Neural cell (in vitro differentiated cells): ENCODE data around the gene CHD6. TPM values are rescaled to one million over a fixed set of nuclear protein-coding genes. Genes with fewer than 3 reads are reported as not detected.

Source experiments
- H2AFZ ChIP-seq: fragments of 200-600, 300-800 bp; sonication (generic), shearing (Covaris generic); 2 replicates; pipeline ENCODE4 v1.6.0; 2014; ENCODE audit warnings: low read depth, mild to moderate bottlenecking, antibody characterized with exemption, low read length, moderate library complexity
- H3F3A ChIP-seq: fragments of 200-600 bp; shearing (Covaris generic); 2 replicates; pipeline ENCODE4 v1.6.1; 2016; ENCODE audit warnings: mild to moderate bottlenecking, moderate library complexity, mixed read lengths, antibody characterized with exemption, low read length; ENCODE audit not compliant: insufficient read depth, poor library complexity, severe bottlenecking
- H3K27ac ChIP-seq: fragments of 200-600, 300-800 bp; sonication (generic), shearing (Covaris generic); 2 replicates; pipeline ENCODE4 v1.5.1; 2014; ENCODE audit warnings: mild to moderate bottlenecking, low read length, moderate library complexity
- H3K27me3 ChIP-seq: fragments of 300-800, 200-600 bp; sonication (generic), shearing (Covaris generic); 2 replicates; pipeline ENCODE4 v1.6.0; 2014; ENCODE audit warnings: mild to moderate bottlenecking, low read depth, low read length, moderate library complexity; ENCODE audit not compliant: insufficient read depth
- H3K36me3 ChIP-seq: fragments of 300-800, 200-600 bp; sonication (generic), shearing (Covaris generic); 2 replicates; pipeline ENCODE4 v1.5.1; 2014; ENCODE audit warnings: mild to moderate bottlenecking, antibody characterized with exemption, low read length, moderate library complexity; ENCODE audit not compliant: insufficient read depth
- H3K4me2 ChIP-seq: fragments of 300-800, 200-600 bp; sonication (generic), shearing (Covaris generic); 2 replicates; pipeline ENCODE4 v1.6.0; 2014; ENCODE audit warnings: mild to moderate bottlenecking, low read length
- H3K4me3 ChIP-seq: fragments of 300-800, 200-600 bp; sonication (generic), shearing (Covaris generic); 2 replicates; pipeline ENCODE4 v1.5.1; 2014; ENCODE audit warnings: mild to moderate bottlenecking, low read length, moderate library complexity
- H3K79me2 ChIP-seq: fragments of 200-600 bp; shearing (Covaris generic); replicated peaks from 2 replicates; pipeline ENCODE4 v1.6.0; 2014; ENCODE audit warnings: mild to moderate bottlenecking, low read length, moderate library complexity; ENCODE audit not compliant: insufficient read depth
- H3K9ac ChIP-seq: fragments of 300-800, 200-600 bp; sonication (generic), shearing (Covaris generic); 2 replicates; pipeline ENCODE4 v1.6.1; 2016; ENCODE audit warnings: mild to moderate bottlenecking, low read length, mixed read lengths
- H3K9me2 ChIP-seq: fragments of 200-600 bp; shearing (Covaris generic); 2 replicates; pipeline ENCODE4 v1.6.1; 2016; ENCODE audit warnings: mild to moderate bottlenecking, low read length, mixed read lengths; ENCODE audit not compliant: insufficient read depth
- H3K9me3 ChIP-seq: fragments of 200-600, 300-800 bp; sonication (generic), shearing (Covaris generic); 2 replicates; pipeline ENCODE4 v1.6.1; 2016; ENCODE audit warnings: mild to moderate bottlenecking, mixed run types, low read length, moderate library complexity, mixed read lengths
- H4K20me1 ChIP-seq: fragments of 200-600 bp; shearing (Covaris generic); 2 replicates; pipeline ENCODE4 v1.6.1; 2016; ENCODE audit warnings: mild to moderate bottlenecking, mixed run types; ENCODE audit not compliant: insufficient read depth
- EP300 ChIP-seq: fragments of 450-650 bp; conservative IDR thresholded peaks from 2 replicates; pipeline ENCODE4 v1.6.1; 2014; ENCODE audit warnings: antibody characterized with exemption, mild to moderate bottlenecking, moderate library complexity; ENCODE audit not compliant: poor library complexity, severe bottlenecking
- EZH2 ChIP-seq: fragments of 200-600, 300-800 bp; shearing (Covaris generic), sonication (generic); IDR thresholded peaks from 2 replicates; pipeline ENCODE4 v1.6.1; 2014; ENCODE audit warnings: antibody characterized with exemption, low read length, borderline replicate concordance, mild to moderate bottlenecking; ENCODE audit not compliant: insufficient read depth, poor library complexity, severe bottlenecking
- MXI1 ChIP-seq: fragments of 450-650 bp; conservative IDR thresholded peaks from 2 replicates; pipeline ENCODE4 v1.6.1; 2014; ENCODE audit warnings: antibody characterized with exemption, mild to moderate bottlenecking; ENCODE audit not compliant: poor library complexity, severe bottlenecking
- POLR2AphosphoS5 ChIP-seq: IDR thresholded peaks from 2 replicates; pipeline ENCODE4 v1.6.1; 2012
- RAD21 ChIP-seq: fragments of 450-650 bp; conservative IDR thresholded peaks from 2 replicates; pipeline ENCODE4 v1.6.1; 2014; ENCODE audit warnings: antibody characterized with exemption, mild to moderate bottlenecking, moderate library complexity
- SMC3 ChIP-seq: fragments of 450-650 bp; conservative IDR thresholded peaks from 2 replicates; pipeline ENCODE4 v1.6.1; 2014; ENCODE audit warnings: antibody characterized with exemption, mild to moderate bottlenecking, moderate library complexity; ENCODE audit not compliant: poor library complexity
- TAF1 ChIP-seq: IDR thresholded peaks from 2 replicates; pipeline ENCODE4 v1.6.1; 2012; ENCODE audit warnings: low read depth
- polyA plus RNA-seq: library from polyadenylated mRNA; depleted of rRNA; stranded (reverse); fragments of >200 nt; gene quantifications from 2 replicates; pipeline ENCODE4 v1.2.3, GENCODE V29; 2014
- TF ChIP-seq, protein P1 (sequence below): IDR thresholded peaks from 2 replicates; pipeline ENCODE4 v1.6.1; 2012; ENCODE audit warnings: borderline replicate concordance
- TF ChIP-seq, protein P2 (sequence below): fragments of 450-650 bp; IDR thresholded peaks from 2 replicates; pipeline ENCODE4 v1.5.1; 2014; ENCODE audit warnings: antibody characterized with exemption, mild to moderate bottlenecking, moderate library complexity; ENCODE audit not compliant: poor library complexity, severe bottlenecking

Gene CHD6
- polyA plus RNA-seq, 1 donor from 2014 or later: 22.9 TPM

DNA sequence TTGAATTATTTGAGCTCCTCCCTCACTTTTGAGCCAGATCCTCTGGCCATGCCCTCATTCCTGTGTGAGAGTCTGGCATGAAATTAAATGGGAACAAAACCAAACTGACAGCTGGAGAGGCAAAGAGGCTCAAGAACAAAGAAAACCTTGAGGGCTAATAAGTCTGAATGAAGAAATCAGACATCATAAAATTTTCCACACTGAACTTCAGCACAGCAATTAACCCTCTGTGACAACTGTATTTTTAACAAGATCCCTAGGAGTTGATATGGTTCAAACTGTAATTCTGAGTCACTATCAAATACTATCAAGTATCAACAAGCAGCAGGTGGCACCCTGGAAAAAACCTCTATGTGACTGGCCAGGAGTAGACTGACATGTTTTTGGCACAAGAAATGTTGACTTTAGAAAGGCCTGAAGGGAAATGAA lies 142.2 kb downstream of the CHD6 start:
- H3K79me2 ChIP-seq: no peaks in the 10 kb centered on the region
- no peak overlapping the region for H3K4me2 ChIP-seq
- H3K4me3 ChIP-seq: no peak overlapping the region
- peaks cover 11% of the 10 kb centered on the region for H3K36me3 ChIP-seq
- H3K9ac ChIP-seq: no peak overlapping the region
- no peak overlapping the region for H2AFZ ChIP-seq
- H4K20me1 ChIP-seq: no peaks in the 10 kb centered on the region
- TF ChIP-seq EP300 (no peak), POLR2AphosphoS5 (no peak), RAD21 (no peak), SMC3 (no peak), MXI1 (no peak), EZH2 (no peak), TAF1 (no peak)
- TF ChIP-seq, protein P1, sequence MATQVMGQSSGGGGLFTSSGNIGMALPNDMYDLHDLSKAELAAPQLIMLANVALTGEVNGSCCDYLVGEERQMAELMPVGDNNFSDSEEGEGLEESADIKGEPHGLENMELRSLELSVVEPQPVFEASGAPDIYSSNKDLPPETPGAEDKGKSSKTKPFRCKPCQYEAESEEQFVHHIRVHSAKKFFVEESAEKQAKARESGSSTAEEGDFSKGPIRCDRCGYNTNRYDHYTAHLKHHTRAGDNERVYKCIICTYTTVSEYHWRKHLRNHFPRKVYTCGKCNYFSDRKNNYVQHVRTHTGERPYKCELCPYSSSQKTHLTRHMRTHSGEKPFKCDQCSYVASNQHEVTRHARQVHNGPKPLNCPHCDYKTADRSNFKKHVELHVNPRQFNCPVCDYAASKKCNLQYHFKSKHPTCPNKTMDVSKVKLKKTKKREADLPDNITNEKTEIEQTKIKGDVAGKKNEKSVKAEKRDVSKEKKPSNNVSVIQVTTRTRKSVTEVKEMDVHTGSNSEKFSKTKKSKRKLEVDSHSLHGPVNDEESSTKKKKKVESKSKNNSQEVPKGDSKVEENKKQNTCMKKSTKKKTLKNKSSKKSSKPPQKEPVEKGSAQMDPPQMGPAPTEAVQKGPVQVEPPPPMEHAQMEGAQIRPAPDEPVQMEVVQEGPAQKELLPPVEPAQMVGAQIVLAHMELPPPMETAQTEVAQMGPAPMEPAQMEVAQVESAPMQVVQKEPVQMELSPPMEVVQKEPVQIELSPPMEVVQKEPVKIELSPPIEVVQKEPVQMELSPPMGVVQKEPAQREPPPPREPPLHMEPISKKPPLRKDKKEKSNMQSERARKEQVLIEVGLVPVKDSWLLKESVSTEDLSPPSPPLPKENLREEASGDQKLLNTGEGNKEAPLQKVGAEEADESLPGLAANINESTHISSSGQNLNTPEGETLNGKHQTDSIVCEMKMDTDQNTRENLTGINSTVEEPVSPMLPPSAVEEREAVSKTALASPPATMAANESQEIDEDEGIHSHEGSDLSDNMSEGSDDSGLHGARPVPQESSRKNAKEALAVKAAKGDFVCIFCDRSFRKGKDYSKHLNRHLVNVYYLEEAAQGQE: no peak
- TF ChIP-seq, protein P2, sequence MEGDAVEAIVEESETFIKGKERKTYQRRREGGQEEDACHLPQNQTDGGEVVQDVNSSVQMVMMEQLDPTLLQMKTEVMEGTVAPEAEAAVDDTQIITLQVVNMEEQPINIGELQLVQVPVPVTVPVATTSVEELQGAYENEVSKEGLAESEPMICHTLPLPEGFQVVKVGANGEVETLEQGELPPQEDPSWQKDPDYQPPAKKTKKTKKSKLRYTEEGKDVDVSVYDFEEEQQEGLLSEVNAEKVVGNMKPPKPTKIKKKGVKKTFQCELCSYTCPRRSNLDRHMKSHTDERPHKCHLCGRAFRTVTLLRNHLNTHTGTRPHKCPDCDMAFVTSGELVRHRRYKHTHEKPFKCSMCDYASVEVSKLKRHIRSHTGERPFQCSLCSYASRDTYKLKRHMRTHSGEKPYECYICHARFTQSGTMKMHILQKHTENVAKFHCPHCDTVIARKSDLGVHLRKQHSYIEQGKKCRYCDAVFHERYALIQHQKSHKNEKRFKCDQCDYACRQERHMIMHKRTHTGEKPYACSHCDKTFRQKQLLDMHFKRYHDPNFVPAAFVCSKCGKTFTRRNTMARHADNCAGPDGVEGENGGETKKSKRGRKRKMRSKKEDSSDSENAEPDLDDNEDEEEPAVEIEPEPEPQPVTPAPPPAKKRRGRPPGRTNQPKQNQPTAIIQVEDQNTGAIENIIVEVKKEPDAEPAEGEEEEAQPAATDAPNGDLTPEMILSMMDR: no peak
- H3K9me3 ChIP-seq: no peaks in the 10 kb centered on the region
- no peaks in the 10 kb centered on the region for H3K9me2 ChIP-seq
- no peaks in the 10 kb centered on the region for H3F3A ChIP-seq
- H3K27ac ChIP-seq: no peak overlapping the region
- no peaks in the 10 kb centered on the region for H3K27me3 ChIP-seq

GRCh38 chr20:41475503-41475902 lies 142.7 kb downstream of the CHD6 start:
- H3K36me3 ChIP-seq: peaks cover 11% of the 10 kb centered on the region

More at GRCh38 chr20:41475503-41475902, 142.7 kb downstream of the CHD6 start:
- H3K4me3 ChIP-seq: no peak overlapping the region
- H3K27me3 ChIP-seq: no peaks in the 10 kb centered on the region
- no peaks in the 10 kb centered on the region for H3K79me2 ChIP-seq
- no peak for TF ChIP-seq MXI1
- no peak for TF ChIP-seq POLR2AphosphoS5
- TF ChIP-seq, protein P2: no peak
- TF ChIP-seq EZH2: no peak
- TF ChIP-seq RAD21: no peak
- no peak for TF ChIP-seq TAF1
- no peak for TF ChIP-seq SMC3
- no peak for TF ChIP-seq EP300
- TF ChIP-seq, protein P1: no peak
- H3K9me3 ChIP-seq: no peaks in the 10 kb centered on the region
- no peak overlapping the region for H3K27ac ChIP-seq
- no peak overlapping the region for H3K9ac ChIP-seq
- no peak overlapping the region for H3K4me2 ChIP-seq
- no peaks in the 10 kb centered on the region for H4K20me1 ChIP-seq
- H2AFZ ChIP-seq: no peak overlapping the region
- no peaks in the 10 kb centered on the region for H3F3A ChIP-seq
- H3K9me2 ChIP-seq: no peaks in the 10 kb centered on the region
